TTC549 (cell line): Measurements from ENCODE around the gene PGD.
"Not testable (repeated sequence)": the region's sequence is repeated elsewhere in the genome, so short reads cannot be mapped to it uniquely, and the experiment has no call there.

Experiments used
- FAIRE-seq: peaks from 2 replicates; lab custom pipeline; 2012; peaks lifted over from hg19 to GRCh38; lab: Jason Lieb, UNC

Gene PGD

DNA sequence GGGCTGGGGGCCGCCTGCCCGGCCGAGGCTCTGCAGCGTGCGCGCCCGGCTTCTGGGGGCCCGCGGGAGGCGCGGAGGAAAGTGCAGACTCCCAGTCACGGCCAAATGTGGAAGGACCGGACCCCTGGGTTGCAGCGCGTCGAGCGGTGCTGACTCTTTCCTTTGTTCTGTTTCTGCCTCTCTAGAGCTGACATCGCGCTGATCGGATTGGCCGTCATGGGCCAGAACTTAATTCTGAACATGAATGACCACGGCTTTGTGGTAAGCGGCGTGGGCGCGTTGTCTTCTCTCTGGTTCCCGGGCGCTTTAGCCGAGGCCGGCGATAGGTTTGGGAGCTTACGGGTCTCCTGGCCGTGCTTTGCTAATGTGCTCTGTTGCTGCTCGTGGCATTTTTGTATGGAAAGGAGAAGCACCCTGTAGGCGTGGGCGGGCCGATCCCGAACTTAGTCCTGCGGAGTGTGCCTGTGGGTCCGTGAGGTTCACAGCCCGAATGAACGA, 629 bp downstream of the PGD start:
- no peak for FAIRE-seq

DNA sequence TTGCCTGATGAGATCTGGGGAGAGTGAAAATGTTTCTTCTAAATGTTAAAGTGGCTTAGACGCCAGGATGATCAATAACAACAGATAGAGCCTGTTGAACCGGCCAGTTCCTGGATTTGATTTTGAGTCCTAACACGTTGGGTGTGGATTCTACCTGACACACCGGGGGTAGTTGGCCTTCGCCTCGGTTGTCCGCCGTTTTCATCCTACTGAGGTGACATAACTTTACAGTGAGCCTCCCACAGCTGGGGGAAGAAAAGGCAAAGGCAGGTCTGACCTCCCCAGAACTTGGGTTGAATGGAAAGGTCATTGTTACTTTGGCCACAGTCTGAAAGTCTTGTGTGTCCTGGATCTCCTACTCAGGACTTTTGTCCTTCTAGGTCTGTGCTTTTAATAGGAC, 1.1 kb downstream of the PGD start:
- FAIRE-seq = no peak

DNA sequence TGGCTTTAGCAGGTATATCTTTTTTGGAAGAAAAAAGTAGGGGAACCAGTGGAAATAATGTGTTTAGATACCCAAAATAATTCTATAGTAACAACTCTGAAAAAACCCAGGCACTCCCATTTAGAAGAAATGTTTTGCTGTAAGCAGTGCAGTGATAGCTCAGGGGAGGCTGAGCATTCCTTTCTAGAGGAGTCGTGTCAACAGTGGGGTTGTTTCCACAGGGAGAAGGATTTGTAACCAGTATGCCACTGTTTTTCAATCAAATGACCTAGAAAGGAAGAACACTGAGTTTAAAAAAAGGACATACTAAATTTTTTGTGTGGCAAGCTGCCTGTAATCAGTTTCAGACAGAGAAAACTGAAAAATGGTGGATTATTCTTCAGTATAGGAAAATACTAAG, 2.4 kb downstream of the PGD start:
- FAIRE-seq = no peak

DNA sequence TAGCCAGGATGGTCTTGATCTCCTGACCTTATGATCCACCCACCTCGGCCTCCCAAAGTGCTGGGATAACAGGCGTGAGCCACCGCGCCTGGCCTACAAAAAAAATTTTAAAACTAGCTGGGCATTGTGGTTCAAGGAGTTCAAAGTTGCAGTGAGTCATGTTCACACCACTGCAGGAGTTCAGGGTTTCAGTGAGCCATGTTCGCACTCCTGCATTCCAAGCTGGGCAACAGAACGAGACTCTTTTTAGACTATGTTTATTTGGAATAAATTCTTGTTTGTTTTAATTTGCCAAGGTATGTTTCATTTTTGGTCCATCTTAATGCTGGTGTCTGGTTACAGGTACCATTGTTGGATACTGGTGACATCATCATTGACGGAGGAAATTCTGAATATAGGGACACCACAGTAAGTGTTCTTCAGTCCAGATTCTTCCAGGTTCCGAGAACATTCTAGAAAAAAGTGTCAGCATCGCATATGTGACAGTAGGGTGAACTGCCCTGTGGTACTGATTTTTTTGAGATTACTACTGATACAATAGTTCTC, 3.9 kb downstream of the PGD start:
- FAIRE-seq = no peak

DNA sequence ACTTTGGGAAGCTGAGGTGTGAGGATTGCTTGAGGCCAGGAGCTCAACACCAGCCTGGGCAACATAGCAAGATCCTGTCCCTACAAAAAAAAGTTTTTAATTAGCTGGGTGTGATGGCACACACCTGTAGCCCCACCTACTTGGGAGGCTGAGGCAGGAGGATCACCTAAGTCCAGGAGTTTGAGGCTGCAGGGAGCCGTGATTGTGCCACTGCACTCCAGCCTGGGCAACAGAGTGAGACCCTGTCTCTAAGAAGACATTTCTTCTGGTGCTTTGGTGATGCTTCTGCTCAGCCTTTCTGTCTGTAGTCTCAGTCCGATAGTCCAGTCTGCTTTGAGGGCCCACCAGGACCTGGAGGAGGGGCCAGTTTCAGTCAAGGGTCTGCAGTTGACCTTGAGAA, 8.3 kb downstream of the PGD start:
- FAIRE-seq = no peak

DNA sequence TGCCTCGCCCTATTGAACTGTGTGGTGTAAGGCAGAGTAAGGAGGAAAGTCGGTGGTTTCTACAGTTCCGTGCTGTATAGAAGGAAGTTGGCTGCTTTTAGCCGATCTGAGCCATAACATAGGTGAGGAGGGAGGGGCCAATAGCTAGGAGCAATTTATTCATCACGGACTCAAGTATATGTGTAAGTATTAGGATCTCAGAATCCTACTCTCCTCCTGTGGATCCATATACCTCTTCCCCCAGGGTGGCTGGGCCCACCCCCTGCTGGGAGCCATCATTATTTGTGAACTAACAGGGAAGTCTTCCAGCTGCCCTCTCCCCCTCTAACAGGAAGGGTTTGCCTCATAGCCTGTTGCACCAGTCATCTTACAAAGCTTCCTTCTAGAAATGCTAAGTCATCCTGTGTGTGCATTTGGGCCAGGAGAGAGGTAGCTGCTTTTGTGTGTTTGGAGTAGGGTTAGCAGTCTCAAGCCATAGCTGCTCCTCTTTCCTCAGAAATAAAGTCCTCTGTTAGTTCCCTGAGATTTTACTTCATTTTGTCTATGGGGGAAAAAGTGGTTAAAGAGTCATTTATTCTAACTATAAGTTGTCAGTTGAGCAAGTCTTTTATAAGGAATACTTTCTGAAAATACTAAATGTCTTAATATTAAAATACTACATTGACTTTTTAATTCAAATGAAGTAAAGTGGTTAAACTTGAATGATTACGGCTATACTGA, 16.5 kb downstream of the PGD start:
- no peak for FAIRE-seq

DNA sequence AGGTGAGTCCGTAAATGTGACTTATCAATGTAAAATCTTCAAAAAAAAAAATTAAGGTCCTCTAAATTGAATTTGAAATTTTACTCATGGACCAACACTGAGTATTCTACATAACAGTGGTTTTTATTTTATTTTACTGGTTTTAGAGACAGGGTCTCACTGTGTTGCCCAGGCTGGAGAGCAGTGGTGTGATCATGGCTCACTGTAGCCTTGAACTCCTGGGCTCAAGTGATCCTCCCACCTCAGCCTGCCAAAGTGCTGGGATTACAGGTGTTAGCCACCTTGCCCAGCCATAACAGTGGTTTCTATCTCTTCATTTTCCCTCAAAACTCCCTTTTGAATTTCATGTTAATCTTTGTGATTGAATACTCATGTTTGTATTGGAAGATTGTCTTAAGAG, 17.1 kb downstream of the PGD start:
- FAIRE-seq = not testable (repeated sequence)

DNA sequence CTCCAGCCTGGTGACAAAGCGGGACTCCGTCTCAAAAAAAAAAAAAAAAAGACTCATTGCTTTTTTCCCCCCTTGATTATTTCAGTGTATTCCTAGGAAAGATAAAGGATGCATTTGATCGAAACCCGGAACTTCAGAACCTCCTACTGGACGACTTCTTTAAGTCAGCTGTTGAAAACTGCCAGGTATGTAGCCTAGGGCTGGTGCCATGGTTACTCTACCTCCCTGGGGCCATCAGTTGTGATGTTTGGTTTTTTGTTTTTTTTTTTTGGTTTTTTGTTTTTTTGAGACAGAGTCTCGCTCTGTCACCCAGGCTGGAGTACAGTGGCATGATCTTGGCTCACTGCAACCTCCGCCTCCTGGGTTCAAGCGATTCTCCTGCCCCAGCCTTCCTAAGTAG, 19.9 kb downstream of the PGD start:
- FAIRE-seq = not testable (repeated sequence)

DNA sequence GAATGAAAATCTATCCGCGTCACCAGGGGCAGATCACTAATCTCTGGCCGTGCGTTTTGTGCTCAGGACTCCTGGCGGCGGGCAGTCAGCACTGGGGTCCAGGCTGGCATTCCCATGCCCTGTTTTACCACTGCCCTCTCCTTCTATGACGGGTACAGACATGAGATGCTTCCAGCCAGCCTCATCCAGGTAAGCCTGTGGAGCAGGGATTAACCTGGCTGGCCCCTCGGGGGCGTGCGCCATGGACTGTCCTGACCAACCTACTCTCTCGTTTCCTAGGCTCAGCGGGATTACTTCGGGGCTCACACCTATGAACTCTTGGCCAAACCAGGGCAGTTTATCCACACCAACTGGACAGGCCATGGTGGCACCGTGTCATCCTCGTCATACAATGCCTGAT, 20.5 kb downstream of the PGD start:
- no peak for FAIRE-seq

DNA sequence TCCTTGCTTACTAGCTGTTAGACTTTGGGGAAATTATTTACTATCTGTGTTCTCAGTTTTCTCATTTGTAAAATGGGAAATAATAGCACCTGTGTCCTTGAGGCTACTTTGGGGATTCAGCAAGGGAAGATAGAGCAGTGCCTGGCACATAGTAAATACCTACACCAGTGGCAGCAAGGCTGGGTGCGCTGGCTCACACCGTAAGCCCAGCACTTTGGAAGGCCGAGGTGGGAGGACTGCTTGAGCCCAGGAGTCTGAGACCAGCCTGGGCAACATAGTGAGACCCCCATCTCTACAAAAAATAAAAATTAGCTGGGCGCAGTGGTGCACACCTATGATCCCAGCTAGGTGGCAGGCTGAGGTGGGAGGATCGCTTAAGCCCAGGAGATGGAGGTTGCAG, 22.8 kb downstream of the PGD start:
- no peak for FAIRE-seq

DNA sequence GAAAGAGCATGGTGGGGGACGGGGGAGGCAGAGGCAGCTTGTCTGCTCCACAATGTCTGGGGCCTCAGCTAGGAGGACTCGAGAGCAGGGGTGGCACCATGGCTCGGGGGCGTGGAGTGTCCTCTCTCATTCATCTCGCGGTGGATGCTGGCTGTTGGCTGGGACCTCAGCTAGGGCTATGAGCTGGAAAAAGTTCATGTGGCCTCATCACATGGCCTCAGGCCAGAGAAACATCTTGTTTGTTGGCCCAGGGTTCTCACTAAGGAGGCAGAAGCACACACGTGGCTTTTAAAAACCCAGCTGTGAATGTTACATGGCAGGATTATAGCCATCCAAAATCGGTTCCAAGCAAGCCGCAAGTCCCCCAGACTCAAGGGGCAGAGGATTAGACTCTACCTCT, 25.2 kb downstream of the PGD start:
- no peak for FAIRE-seq

DNA sequence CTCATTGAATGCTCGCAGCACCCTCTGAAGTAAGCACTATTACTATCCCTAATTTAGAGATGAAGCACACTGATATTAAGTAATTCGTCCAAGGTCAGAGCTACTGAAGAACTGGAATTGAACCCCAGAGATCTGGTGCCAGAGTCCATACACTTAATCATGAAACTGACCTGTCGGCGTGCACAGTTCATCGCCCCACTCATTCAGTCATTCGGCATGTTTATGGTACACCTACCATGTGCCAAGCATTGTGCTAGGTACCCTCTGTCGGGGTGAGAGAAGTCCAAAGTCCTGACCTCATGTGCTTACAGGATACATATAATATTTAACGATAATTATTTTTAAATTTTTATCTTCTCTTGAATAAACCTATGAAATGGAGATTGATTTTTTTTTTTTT, 25.8 kb downstream of the PGD start:
- FAIRE-seq = no peak

DNA sequence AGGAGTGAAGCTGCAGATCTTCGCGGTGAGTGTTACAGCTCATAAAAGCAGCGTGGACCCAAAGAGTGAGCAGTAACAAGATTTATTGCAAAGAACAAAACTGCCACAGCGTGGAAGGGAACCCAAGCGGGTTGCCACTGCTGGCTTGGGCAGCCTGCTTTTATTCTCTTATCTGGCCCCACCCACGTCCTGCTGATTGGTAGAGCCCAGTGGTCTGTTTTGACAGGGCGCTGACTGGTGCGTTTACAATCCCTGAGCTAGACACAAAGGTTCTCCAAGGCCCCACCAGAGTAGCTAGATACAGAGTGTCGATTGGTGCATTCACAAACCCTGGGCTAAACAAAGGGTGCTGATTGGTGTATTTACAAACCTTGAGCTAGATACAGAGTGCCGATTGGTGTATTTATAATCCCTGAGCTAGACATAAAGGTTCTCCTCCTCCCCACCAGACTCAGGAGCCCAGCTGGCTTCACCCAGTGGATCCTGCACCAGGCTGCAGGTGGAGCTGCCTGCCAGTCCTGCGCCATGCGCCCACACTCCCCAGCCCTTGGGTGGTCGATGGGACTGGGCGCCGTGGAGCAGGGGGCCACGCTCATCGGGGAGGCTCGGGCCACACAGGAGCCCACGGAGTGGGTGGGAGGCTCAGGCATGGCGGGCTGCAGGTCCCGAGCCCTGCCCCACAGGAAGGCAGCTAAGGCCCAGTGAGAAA, 27.1 kb downstream of the PGD start:
- FAIRE-seq = not testable (repeated sequence)

DNA sequence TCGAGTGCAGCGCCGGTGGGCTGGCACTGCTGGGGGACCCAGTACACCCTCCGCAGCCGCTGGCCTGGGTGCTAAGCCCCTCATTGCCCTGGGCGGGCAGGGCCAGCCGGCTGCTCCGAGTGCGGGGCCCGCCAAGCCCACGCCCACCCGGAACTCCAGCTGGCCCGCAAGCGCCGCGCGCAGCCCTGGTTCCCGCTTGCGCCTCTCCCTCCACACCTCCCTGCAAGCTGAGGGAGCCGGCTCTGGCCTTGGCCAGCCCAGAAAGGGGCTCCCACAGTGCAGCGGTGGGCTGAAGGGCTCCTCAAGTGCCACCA, 27.6 kb downstream of the PGD start:
- not testable (repeated sequence) for FAIRE-seq

DNA sequence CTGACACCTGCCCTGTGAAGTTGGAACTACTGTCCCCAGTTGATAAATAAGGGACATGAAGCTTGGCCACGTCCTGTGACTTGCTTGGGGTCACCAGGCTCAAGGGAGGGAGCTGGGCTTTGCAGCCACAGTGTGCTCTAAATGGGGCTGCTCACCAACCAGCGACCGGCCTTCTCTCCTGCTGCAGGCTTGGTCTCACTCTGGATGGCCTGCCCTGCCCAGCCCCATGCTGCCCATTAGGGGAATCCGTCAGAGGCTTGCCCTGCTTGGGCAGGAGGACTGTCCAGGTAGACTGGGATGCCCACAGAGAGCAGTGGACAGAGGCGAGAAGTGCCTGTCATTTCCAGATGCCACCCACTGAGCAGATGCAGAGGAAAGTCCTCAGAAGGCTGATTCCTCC, 30.1 kb downstream of the PGD start:
- FAIRE-seq = no peak

DNA sequence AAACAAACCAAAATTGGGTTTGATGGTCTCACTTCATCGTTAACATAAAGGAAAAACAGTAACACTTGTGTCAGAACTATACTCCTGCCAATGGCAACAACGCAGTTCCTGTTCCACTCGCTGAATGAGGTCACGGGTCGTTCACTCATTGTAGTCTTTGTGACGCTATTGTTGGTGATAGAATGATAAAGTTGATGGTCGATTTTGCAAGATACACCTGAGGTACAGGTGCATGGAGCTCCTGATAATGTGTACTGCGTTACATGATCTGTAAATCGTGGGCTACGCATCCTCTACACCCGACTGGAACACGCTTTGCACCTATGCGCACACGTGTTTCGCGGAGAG, 31.0 kb downstream of the PGD start:
- FAIRE-seq = no peak

DNA sequence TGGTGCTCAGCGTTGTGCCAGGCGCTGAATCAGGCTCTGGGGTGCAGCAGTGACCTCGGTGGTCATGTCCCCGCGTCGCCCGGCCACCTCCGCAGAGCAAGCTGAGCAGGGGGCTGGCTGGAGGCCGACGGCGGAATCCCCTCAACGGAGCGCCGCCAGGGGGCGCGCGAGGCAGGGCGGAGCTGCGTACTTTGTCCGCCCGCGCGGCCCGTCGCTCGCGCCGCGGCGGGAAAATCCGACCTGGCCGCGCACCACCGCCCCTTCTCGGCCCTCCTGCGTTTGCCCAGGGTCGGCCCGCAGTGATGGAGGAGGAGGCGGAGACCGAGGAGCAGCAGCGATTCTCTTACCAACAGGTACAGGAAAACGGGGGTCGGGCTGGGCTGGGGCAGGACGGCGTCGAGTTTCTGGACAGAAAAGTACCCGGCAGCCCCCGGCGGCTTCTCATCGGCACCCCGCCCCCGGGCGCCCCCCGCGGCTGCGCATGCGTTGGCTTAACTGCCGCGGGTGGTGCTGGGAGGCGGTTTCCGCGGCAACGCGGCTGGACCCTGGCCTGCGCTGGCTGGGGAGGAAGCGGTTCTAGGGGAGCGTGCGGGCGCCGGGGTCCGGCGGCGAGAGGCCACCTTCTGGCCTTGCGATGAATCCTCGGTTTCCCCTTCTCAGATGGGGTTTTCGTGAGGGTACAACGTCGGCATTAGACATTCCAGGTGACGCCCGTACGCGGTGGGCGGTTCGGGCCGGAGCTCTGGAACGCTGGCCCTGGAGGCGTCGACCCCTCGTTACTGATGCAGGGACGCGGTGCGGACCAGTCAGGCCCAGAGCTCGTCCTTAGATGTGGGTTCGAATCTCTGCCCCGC, 31.6 kb downstream of the PGD start, which contains the start of gene CENPS:
Gene CENPS, plus strand, starts transcription at position 218 of the 854 bp plus-strand sequence. Its CDS starts 85 bp downstream, at position 303.
- FAIRE-seq = no peak

DNA sequence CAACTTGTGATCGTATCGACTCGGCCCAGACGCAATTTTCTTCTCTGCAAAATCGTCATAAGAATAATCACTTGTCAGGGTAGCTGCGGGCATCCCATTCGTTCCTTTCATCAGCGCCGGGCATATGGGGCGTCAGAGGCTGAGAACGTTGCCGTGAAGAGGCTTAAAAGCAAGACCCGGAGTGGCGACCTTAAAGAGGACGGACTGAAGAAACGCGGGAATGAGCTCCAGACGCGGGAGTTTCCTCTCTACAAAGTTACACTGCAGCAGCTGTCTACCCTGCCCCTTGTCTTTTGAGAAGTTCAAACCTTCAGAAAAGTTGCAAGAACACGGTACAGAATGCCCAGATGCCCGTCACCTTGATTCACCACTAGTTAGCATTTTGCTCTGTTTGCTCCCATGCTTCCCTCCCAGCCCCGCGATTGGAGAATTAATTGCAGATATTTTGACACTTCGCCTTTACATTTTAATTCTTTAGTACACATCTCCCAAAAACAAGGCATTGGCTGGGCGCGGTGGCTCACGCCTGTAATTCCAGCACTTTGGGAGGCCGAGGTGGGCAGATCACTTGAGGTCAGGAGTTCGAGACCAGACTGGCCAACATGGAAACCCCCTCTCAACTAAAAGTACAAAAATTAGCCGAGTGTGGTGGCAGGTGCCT, 32.3 kb downstream of the PGD start:
- no peak for FAIRE-seq

DNA sequence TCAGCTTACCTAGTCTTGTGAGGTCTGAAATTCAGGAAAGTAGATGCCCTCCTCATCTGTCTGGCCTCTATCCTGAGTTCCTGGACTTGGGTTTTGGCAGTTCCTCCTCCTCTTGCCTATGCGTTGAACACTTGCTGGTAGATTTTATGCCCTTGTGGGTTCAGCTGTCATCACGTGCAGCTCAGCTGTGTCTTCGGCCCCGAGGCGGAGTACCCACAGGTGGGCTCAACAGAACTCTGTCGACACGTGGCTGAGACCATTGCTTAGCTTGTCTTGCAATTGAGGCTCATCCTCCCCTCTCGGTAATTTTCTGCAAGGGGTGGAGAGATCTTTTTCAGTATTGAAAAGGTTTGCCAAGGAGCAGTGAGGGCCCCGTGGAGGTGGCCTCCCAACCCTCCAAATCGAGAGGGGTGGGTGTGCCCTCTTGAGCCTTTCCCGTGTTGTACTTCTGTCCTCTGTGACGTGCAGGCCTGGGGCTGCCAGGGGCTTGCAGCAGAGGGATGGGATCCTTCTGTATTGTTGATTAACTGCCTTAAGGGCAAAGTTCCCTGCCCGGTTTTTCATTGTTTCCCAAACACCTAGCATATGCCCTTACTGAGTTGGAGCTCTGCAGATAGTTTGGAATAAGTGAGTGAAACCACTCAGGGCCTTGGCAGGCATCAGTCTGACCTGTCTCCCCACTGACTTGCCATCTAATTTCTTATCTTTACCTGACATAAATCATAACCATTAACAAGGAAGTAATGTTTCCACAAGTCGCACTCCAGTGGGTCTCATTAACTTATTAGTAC, 34.2 kb downstream of the PGD start:
- FAIRE-seq = no peak

DNA sequence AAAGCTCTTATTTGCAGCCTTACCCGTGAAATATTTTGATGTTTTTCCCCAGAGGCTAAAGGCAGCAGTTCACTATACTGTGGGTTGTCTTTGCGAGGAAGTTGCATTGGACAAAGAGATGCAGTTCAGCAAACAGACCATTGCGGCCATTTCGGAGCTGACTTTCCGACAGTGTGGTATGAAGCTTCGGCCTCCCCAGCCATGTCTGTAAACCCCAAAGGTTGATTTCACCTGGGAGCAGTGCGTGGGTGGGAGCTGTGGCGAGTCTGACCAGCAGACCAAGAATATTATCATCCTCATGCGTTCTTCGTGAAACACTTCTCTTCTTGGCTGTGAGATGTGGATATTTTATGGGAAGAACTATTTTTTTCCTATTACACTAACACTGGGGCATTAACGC, 34.9 kb downstream of the PGD start:
- FAIRE-seq = no peak

DNA sequence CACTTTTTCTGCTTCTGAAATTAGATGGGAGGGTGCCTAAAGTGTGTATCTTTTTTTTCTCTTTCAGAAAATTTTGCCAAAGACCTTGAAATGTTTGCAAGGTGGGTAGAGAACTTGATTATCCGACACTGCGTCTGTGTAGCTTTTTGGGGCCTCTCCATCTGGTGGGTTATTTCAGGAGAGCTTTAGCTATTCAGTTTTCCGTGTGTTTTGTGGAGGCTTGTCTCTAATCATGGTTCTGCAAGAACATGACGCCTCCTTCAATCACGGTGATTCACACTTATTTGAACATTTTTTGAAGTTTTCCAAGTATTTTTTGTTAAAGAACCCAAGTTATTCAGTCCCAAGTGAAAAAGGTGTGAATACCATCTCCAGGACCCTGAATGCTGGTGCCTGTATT, 35.7 kb downstream of the PGD start:
- FAIRE-seq = no peak

DNA sequence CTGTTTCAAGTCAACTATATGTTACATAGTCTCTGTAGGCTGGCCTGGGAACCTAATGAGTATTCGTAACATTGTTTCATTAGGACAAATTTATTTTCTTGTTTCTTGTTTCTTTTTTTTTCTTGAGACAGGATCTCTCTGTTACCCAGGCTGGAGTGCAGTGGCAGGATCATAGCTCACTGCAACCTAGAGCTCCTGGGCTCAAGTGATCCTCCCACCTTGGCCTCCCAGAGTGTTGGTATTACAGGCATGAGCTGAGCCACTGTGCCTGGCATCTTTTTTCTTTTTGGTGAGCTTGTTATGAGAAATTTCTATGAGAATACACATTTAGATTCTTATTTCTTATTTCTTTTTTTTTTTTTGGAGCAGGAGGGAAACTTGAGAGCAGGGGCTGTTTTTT, 38.2 kb downstream of the PGD start:
- FAIRE-seq = no peak
